ENCODE measurements around the gene VPS37B.

DNA sequence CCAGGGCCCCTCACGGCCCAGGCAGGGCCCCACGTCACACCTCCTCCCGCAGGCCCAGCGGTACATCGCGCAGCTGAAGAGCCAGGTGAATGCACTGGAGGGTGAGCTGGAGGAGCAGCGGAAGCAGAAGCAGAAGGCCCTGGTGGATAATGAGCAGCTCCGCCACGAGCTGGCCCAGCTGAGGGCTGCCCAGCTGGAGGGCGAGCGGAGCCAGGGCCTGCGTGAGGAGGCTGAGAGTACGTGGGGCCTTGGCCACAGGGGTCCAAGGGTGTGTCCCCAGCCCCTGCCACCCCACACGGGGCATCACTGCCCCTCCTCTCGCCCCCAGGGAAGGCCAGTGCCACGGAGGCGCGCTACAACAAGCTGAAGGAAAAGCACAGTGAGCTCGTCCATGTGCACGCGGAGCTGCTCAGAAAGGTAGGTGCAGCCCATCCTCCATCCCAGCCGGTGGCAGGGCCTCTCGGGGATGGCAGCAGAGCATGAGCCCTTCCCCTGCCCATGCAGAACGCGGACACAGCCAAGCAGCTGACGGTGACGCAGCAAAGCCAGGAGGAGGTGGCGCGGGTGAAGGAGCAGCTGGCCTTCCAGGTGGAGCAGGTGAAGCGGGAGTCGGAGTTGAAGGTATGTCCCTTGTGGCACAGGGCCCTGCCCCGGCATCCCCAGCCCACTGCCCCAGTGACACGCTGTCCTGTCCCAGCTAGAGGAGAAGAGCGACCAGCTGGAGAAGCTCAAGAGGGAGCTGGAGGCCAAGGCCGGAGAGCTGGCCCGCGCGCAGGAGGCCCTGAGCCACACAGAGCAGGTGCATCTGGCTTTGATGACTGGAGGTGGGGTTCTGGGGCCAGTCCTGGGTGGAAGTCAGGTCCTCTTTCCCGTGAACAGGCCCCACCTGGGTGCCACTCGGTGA is 39.7 kb downstream of the VPS37B start:
- TF ChIP-seq POLR2A (IDR thresholded peaks at IDR 0.05): no peak
- TF ChIP-seq, protein P1, sequence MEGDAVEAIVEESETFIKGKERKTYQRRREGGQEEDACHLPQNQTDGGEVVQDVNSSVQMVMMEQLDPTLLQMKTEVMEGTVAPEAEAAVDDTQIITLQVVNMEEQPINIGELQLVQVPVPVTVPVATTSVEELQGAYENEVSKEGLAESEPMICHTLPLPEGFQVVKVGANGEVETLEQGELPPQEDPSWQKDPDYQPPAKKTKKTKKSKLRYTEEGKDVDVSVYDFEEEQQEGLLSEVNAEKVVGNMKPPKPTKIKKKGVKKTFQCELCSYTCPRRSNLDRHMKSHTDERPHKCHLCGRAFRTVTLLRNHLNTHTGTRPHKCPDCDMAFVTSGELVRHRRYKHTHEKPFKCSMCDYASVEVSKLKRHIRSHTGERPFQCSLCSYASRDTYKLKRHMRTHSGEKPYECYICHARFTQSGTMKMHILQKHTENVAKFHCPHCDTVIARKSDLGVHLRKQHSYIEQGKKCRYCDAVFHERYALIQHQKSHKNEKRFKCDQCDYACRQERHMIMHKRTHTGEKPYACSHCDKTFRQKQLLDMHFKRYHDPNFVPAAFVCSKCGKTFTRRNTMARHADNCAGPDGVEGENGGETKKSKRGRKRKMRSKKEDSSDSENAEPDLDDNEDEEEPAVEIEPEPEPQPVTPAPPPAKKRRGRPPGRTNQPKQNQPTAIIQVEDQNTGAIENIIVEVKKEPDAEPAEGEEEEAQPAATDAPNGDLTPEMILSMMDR (IDR thresholded peaks at IDR 0.05 in 4 of 5, conservative IDR thresholded peaks at IDR 0.05 in 1 of 5): no peak
